GM21529 (cell line): Measurements from ENCODE around the gene VPS37B.
A peak's percentile ranks its signal among the peaks of the same experiment; 100 is the strongest.
"Not testable (repeated sequence)": the region's sequence is repeated elsewhere in the genome, so short reads cannot be mapped to it uniquely, and the experiment has no call there.

Experiments
- ATAC-seq: cut with Tn5 transposase; IDR thresholded peaks from one replicate; pipeline ENCODE4 v1.9.1; 2021; ENCODE audit not compliant: unreplicated experiment

VPS37B gene

GRCh38 chr12:122909442-122910288, 13.7 kb upstream of the VPS37B start:
- ATAC-seq: no peak

- no peak for ATAC-seq
Observed at GRCh38 chr12:122908915-122909314, 13.0 kb upstream of the VPS37B start.

- not testable (repeated sequence) for ATAC-seq
Observed at GRCh38 chr12:122905258-122905657, 9.3 kb upstream of the VPS37B start.

GRCh38 chr12:122903693-122904034, 7.7 kb upstream of the VPS37B start:
- no peak for ATAC-seq

GRCh38 chr12:122902854-122903692, 7.1 kb upstream of the VPS37B start:
- no peak for ATAC-seq

- ATAC-seq: no peak
Observed at GRCh38 chr12:122899887-122900286, 4.0 kb upstream of the VPS37B start.

- no peak for ATAC-seq
Observed at GRCh38 chr12:122896662-122897061, 738 bp upstream of the VPS37B start.

- no peak for ATAC-seq
Observed at GRCh38 chr12:122895320-122895703, 612 bp downstream of the VPS37B start.

GRCh38 chr12:122894193-122895121, 1.5 kb downstream of the VPS37B start:
- ATAC-seq: no peak

GRCh38 chr12:122893208-122894153, 2.4 kb downstream of the VPS37B start:
- no peak for ATAC-seq

- not testable (repeated sequence) for ATAC-seq
Observed at GRCh38 chr12:122892724-122893123, 3.2 kb downstream of the VPS37B start.

- no peak for ATAC-seq
Observed at GRCh38 chr12:122891661-122892525, 4.0 kb downstream of the VPS37B start.

- ATAC-seq: no peak
Observed at GRCh38 chr12:122889761-122890520, 6.0 kb downstream of the VPS37B start.

- ATAC-seq: peak; percentile 47
Observed at GRCh38 chr12:122888232-122888752, 7.6 kb downstream of the VPS37B start.

- peak; percentile 23 for ATAC-seq
Observed at GRCh38 chr12:122887819-122888212, 8.1 kb downstream of the VPS37B start.

- peak; percentile 76 for ATAC-seq
Observed at GRCh38 chr12:122886851-122887818, 8.8 kb downstream of the VPS37B start.

- ATAC-seq: no peak
Observed at GRCh38 chr12:122886161-122886560, 9.8 kb downstream of the VPS37B start.
